H1 (cell line): ENCODE data around the gene NDUFAF8. TPM values are rescaled to one million over a fixed set of nuclear protein-coding genes. Genes with fewer than 3 reads are reported as not detected.

Experiments
- BRCA1 ChIP-seq: IDR thresholded peaks from 2 replicates; pipeline ENCODE4 v1.6.1; 2012; ENCODE audit warnings: low read depth, low read length, improper control_type of control experiment
- CEBPB ChIP-seq: IDR thresholded peaks from 2 replicates; pipeline ENCODE4 v1.6.1; 2012; ENCODE audit warnings: low read depth, low read length
- CTCF ChIP-seq, 3 experiments: IDR thresholded peaks; 1 replicate in 2 of 3; 2 replicates in 1 of 3; pipeline versions ENCODE4 v1.5.1 to v1.6.1; 2011; ENCODE audit warnings: low read length in 3 of 3, mild to moderate bottlenecking in 3 of 3, inconsistent platforms in 2 of 3, low read depth in 1 of 3, moderate library complexity in 1 of 3; ENCODE audit not compliant: insufficient read depth in 1 of 3; ENCODE audit errors: control extremely low read depth in 1 of 3
- HDAC2 ChIP-seq, 2 experiments: fragments of 300-600 bp in 1 of 2; sonication (generic) in 1 of 2; IDR thresholded peaks; 2 replicates each; pipeline ENCODE4 v1.6.1; 2011 to 2012; ENCODE audit warnings: low read depth in 2 of 2, low read length in 2 of 2, mild to moderate bottlenecking in 2 of 2, moderate library complexity in 2 of 2, borderline replicate concordance in 1 of 2, inconsistent platforms in 1 of 2
- JUN ChIP-seq: IDR thresholded peaks from 2 replicates; pipeline ENCODE4 v1.6.1; 2011; ENCODE audit warnings: low read depth, mild to moderate bottlenecking, improper control_type of control experiment, low read length
- JUND ChIP-seq: IDR thresholded peaks from 2 replicates; pipeline ENCODE4 v1.6.1; 2011; ENCODE audit warnings: mild to moderate bottlenecking, improper control_type of control experiment, low read length
- TEAD4 ChIP-seq: IDR thresholded peaks from 2 replicates; pipeline ENCODE4 v1.6.1; 2012; ENCODE audit warnings: low read depth, low read length, inconsistent platforms, mixed read lengths
- polyA plus RNA-seq, 7 experiments: library from polyadenylated mRNA; depleted of rRNA in 3 of 7; stranded (reverse) in 5 of 7; unstranded in 2 of 7; fragments of >200 nt in 5 of 7; fragments of 200-250 nt in 2 of 7; gene quantifications; 1 replicate in 5 of 7; 2 replicates in 1 of 7; 4 replicates in 1 of 7; pipeline versions ENCODE4 v1.2.1 to v1.2.3, GENCODE V29; 2011 to 2013; ENCODE audit warnings: missing spikeins in 2 of 7, mixed read lengths in 2 of 7
- total RNA-seq: library from RNA; stranded (reverse); fragmentation: NEBNext Ultra II Directional; extraction: Animal tissue kit (Norgen Biotek cat#: 25700); gene quantifications from 2 replicates; pipeline ENCODE4 v1.2.1, GENCODE V29; 2021

The NDUFAF8 gene
- total and polyA plus RNA-seq, 2 of the 8 experiments (the other 6 are each of a cell fraction or from before 2014, with no cell fraction given) = 48.9 to 91.1 TPM

- TF ChIP-seq JUN = no peak
- no peak for TF ChIP-seq HDAC2 (IDR thresholded peaks at IDR 0.05; ENCODE audit: borderline replicate concordance in 1 of 2, low read depth in 2 of 2, low read length in 2 of 2)
- no peak for TF ChIP-seq CEBPB
- TF ChIP-seq JUND = no peak
- TF ChIP-seq TEAD4 = no peak
- TF ChIP-seq CTCF (IDR thresholded peaks at IDR 0.05; ENCODE audit: control extremely low read depth in 1 of 3, insufficient read depth in 1 of 3, low read depth in 1 of 3, low read length in 3 of 3) = no peak
- no peak for TF ChIP-seq BRCA1
Measured at GRCh38 chr17:81194941-81195901, 43.9 kb upstream of the NDUFAF8 start (continued).
